Urinary bladder (tissue), 4 donors: ENCODE measurements around the gene TMUB1. TPM values are rescaled to one million over a fixed set of nuclear protein-coding genes. Genes with fewer than 3 reads are reported as not detected.
"Not testable (repeated sequence)": the region's sequence is repeated elsewhere in the genome, so short reads cannot be mapped to it uniquely, and the experiment has no call there.

ENCODE experiments used
- DNase-seq: peaks from one replicate; pipeline ENCODE4 v3.0.0-alpha.2; 2015; ENCODE audit errors: extremely low spot score
- H3K27ac ChIP-seq: one replicate; pipeline ENCODE4 v1.5.1; 2013; ENCODE audit warnings: low read depth, mild to moderate bottlenecking, moderate library complexity
- H3K36me3 ChIP-seq: one replicate; pipeline ENCODE4 v1.6.1; 2013; ENCODE audit warnings: mild to moderate bottlenecking, moderate library complexity; ENCODE audit not compliant: insufficient read depth
- H3K4me1 ChIP-seq: one replicate; pipeline ENCODE4 v1.6.1; 2013; ENCODE audit warnings: mild to moderate bottlenecking, moderate library complexity; ENCODE audit not compliant: insufficient read depth
- H3K4me3 ChIP-seq: one replicate; pipeline ENCODE4 v1.5.1; 2013; ENCODE audit warnings: low read depth, low read length
- WGBS: extraction: QIAGEN DNeasy Blood & Tissue Kit; methylation state at CpG from one replicate; pipeline ENCODE4 v1.1.7; 2013; 5-methylcytosine and 5-hydroxymethylcytosine counted together
- polyA plus RNA-seq: library from polyadenylated mRNA; stranded (reverse); fragments of 200-250 nt; gene quantifications from one replicate; pipeline ENCODE4 v1.2.3, GENCODE V29; 2013
- total RNA-seq: library from RNA; depleted of rRNA; stranded (reverse); fragments of >200 nt; gene quantifications from one replicate; pipeline ENCODE4 v1.2.3, GENCODE V29; 2014
- donor health status: healthy with polysubstance abuse.
- donor health status: healthy.

TMUB1 gene
- total and polyA plus RNA-seq, 2 donors: 9.7 to 51.9 TPM

GRCh38 chr7:151046603-151047573 lies 36.4 kb downstream of the TMUB1 start:
- WGBS: 22% methylated on average over 14 of the region's 14 CpGs
- no peak for DNase-seq

GRCh38 chr7:151045967-151046366 lies 37.3 kb downstream of the TMUB1 start:
- 89% methylated on average over 9 of the region's 9 CpGs for WGBS
- Histone ChIP-seq H3K27ac (no peak overlapping the region), H3K4me1 (no peaks in the 10 kb centered on the region), H3K36me3 (no peaks in the 10 kb centered on the region), H3K4me3 (no peak overlapping the region)
- DNase-seq: no peak

More at GRCh38 chr7:151046603-151047573, 36.4 kb downstream of the TMUB1 start:
- Histone ChIP-seq H3K4me1 (peaks cover 1% of the 10 kb centered on the region), H3K27ac (no peak overlapping the region), H3K4me3 (no peak overlapping the region), H3K36me3 (no peaks in the 10 kb centered on the region)

- no peak for DNase-seq
- H3K27ac ChIP-seq: no peak overlapping the region
These were observed 38.0 kb downstream of the TMUB1 start for GRCh38 chr7:151045262-151045661.

GRCh38 chr7:151043959-151044358 lies 39.3 kb downstream of the TMUB1 start:
- Histone ChIP-seq H3K4me3 (no peak overlapping the region), H3K36me3 (no peaks in the 10 kb centered on the region), H3K4me1 (no peaks in the 10 kb centered on the region), H3K27ac (no peak overlapping the region)
- 94% methylated on average over 20 of the region's 20 CpGs for WGBS
- no peak for DNase-seq

More at GRCh38 chr7:151045262-151045661, 38.0 kb downstream of the TMUB1 start:
- H3K4me1 ChIP-seq: no peaks in the 10 kb centered on the region
- no peak overlapping the region for H3K4me3 ChIP-seq
- no peaks in the 10 kb centered on the region for H3K36me3 ChIP-seq
- WGBS: 79% methylated on average over 11 of the region's 11 CpGs

GRCh38 chr7:151043449-151043848 lies 39.8 kb downstream of the TMUB1 start:
- 84% methylated on average over 10 of the region's 10 CpGs for WGBS
- H3K4me1 ChIP-seq, DNase-seq, H3K36me3 ChIP-seq, H3K4me3 ChIP-seq, H3K27ac ChIP-seq: not testable (repeated sequence)

- Histone ChIP-seq H3K4me1 (no peaks in the 10 kb centered on the region), H3K4me3 (no peak overlapping the region), H3K36me3 (no peaks in the 10 kb centered on the region), H3K27ac (no peak overlapping the region)
- WGBS: 93% methylated on average over 30 of the region's 30 CpGs
- DNase-seq: no peak
These were observed 42.5 kb downstream of the TMUB1 start for GRCh38 chr7:151040616-151041375.

- Histone ChIP-seq H3K27ac (no peak overlapping the region), H3K4me1 (no peaks in the 10 kb centered on the region), H3K36me3 (no peaks in the 10 kb centered on the region), H3K4me3 (no peak overlapping the region)
- no peak for DNase-seq
- WGBS: 71% methylated on average over 18 of the region's 18 CpGs
These were observed 43.3 kb downstream of the TMUB1 start for GRCh38 chr7:151039850-151040548.

GRCh38 chr7:151038951-151039849 lies 44.1 kb downstream of the TMUB1 start:
- H3K4me3 ChIP-seq: no peak overlapping the region
- no peak overlapping the region for H3K27ac ChIP-seq
- H3K36me3 ChIP-seq: no peaks in the 10 kb centered on the region
- no peaks in the 10 kb centered on the region for H3K4me1 ChIP-seq
- no peak for DNase-seq
- WGBS: 38% methylated on average over 12 of the region's 12 CpGs

GRCh38 chr7:151035902-151036301 lies 47.4 kb downstream of the TMUB1 start:
- Histone ChIP-seq H3K27ac (no peak overlapping the region), H3K36me3 (no peaks in the 10 kb centered on the region), H3K4me3 (no peak overlapping the region), H3K4me1 (no peaks in the 10 kb centered on the region)
- WGBS: 93% methylated on average over 17 of the region's 17 CpGs
- DNase-seq: no peak

GRCh38 chr7:151035026-151035717 lies 48.1 kb downstream of the TMUB1 start:
- 85% methylated on average over 21 of the region's 21 CpGs for WGBS
- no peaks in the 10 kb centered on the region for H3K4me1 ChIP-seq
- no peaks in the 10 kb centered on the region for H3K36me3 ChIP-seq
- H3K4me3 ChIP-seq: no peak overlapping the region
- no peak overlapping the region for H3K27ac ChIP-seq
- DNase-seq: no peak

GRCh38 chr7:151034312-151035025 lies 48.8 kb downstream of the TMUB1 start:
- Histone ChIP-seq H3K27ac (no peak overlapping the region), H3K36me3 (no peaks in the 10 kb centered on the region), H3K4me1 (no peaks in the 10 kb centered on the region), H3K4me3 (no peak overlapping the region)
- no peak for DNase-seq
- 90% methylated on average over 21 of the region's 21 CpGs for WGBS

- Histone ChIP-seq H3K4me1 (no peaks in the 10 kb centered on the region), H3K27ac (no peak overlapping the region), H3K36me3 (no peaks in the 10 kb centered on the region), H3K4me3 (no peak overlapping the region)
- DNase-seq: no peak
- 89% methylated on average over 5 of the region's 5 CpGs for WGBS
These were observed 49.4 kb downstream of the TMUB1 start for GRCh38 chr7:151033864-151034249.
